Mesendoderm (in vitro differentiated cells): ENCODE measurements around the gene ROBO1.

Experiments
- DNase-seq: peaks from one replicate; pipeline ENCODE4 v3.0.0; 2013
- H2AK5ac ChIP-seq: 2 replicates; pipeline ENCODE4 v1.6.1; 2013; ENCODE audit warnings: low read length, inconsistent platforms
- H2BK120ac ChIP-seq: 2 replicates; pipeline ENCODE4 v1.6.1; 2013; ENCODE audit warnings: low read depth, mild to moderate bottlenecking, low read length, moderate library complexity, mixed read lengths
- H2BK15ac ChIP-seq: replicated peaks from 2 replicates; pipeline ENCODE4 v1.6.1; 2013; ENCODE audit warnings: low read depth, mild to moderate bottlenecking, moderate library complexity
- H2BK5ac ChIP-seq: 2 replicates; pipeline ENCODE4 v1.6.1; 2013; ENCODE audit warnings: low read length, inconsistent platforms
- H3K18ac ChIP-seq: 2 replicates; pipeline ENCODE4 v1.6.1; 2013; ENCODE audit warnings: mild to moderate bottlenecking, low read length, mixed read lengths
- H3K23ac ChIP-seq: one replicate; pipeline ENCODE4 v1.6.1; 2013; ENCODE audit warnings: low read length
- H3K27ac ChIP-seq: 2 replicates; pipeline ENCODE4 v1.5.1; 2013; ENCODE audit warnings: low read depth, mild to moderate bottlenecking, inconsistent platforms, low read length, moderate library complexity
- H3K27me3 ChIP-seq: 2 replicates; pipeline ENCODE4 v1.6.1; 2013; ENCODE audit warnings: low read length, control low read depth, mild to moderate bottlenecking, inconsistent platforms; ENCODE audit not compliant: insufficient read depth, poor library complexity
- H3K36me3 ChIP-seq: 2 replicates; pipeline ENCODE4 v1.6.1; 2013; ENCODE audit warnings: low read length, inconsistent platforms; ENCODE audit not compliant: control insufficient read depth, insufficient read depth
- H3K4ac ChIP-seq: one replicate; pipeline ENCODE4 v1.6.1; 2013; ENCODE audit warnings: low read depth, mild to moderate bottlenecking, low read length, moderate library complexity
- H3K4me1 ChIP-seq: 2 replicates; pipeline ENCODE4 v1.6.1; 2013; ENCODE audit warnings: low read depth, low read length, inconsistent platforms; ENCODE audit not compliant: control insufficient read depth
- H3K4me2 ChIP-seq: 2 replicates; pipeline ENCODE4 v1.6.1; 2013; ENCODE audit warnings: low read length
- H3K4me3 ChIP-seq: 2 replicates; pipeline ENCODE4 v1.5.1; 2013; ENCODE audit warnings: mild to moderate bottlenecking, low read length
- H3K56ac ChIP-seq: one replicate; pipeline ENCODE4 v1.6.1; 2013; ENCODE audit warnings: low read length
- H3K79me1 ChIP-seq: 2 replicates; pipeline ENCODE4 v1.6.1; 2013; ENCODE audit warnings: low read length, inconsistent platforms
- H3K79me2 ChIP-seq: 2 replicates; pipeline ENCODE4 v1.6.1; 2013; ENCODE audit warnings: mild to moderate bottlenecking, low read length; ENCODE audit not compliant: control insufficient read depth, insufficient read depth
- H3K9ac ChIP-seq: 2 replicates; pipeline ENCODE4 v1.6.1; 2013; ENCODE audit warnings: low read length, inconsistent platforms
- H4K5ac ChIP-seq: one replicate; pipeline ENCODE4 v1.6.1; 2013; ENCODE audit warnings: low read length
- H4K8ac ChIP-seq: one replicate; pipeline ENCODE4 v1.6.1; 2013; ENCODE audit warnings: low read depth, mild to moderate bottlenecking, control low read depth, low read length, moderate library complexity
- WGBS: extraction: QIAGEN DNeasy Blood & Tissue Kit; methylation state at CpG from one replicate; pipeline ENCODE4 v1.1.7; 2013; ENCODE audit warnings: low lambda C conversion rate, missing lambda C conversion rate; ENCODE audit not compliant: insufficient coverage; ENCODE audit errors: extremely low coverage; 5-methylcytosine and 5-hydroxymethylcytosine counted together

Gene ROBO1

GRCh38 chr3:78999139-78999538 is 768.7 kb downstream of the ROBO1 start:
- Histone ChIP-seq H3K79me1 (peaks cover 3% of the 10 kb centered on the region), H3K79me2 (peaks cover 12% of the 10 kb centered on the region), H2BK15ac (no peak overlapping the region), H2AK5ac (no peak overlapping the region), H3K4ac (no peak overlapping the region), H3K27ac (no peak overlapping the region), H3K56ac (no peak overlapping the region), H2BK120ac (no peak overlapping the region), H3K23ac (no peak overlapping the region), H2BK5ac (no peak overlapping the region), H4K8ac (no peak overlapping the region), H3K36me3 (no peaks in the 10 kb centered on the region), H3K18ac (no peak overlapping the region), H3K4me2 (no peak overlapping the region), H3K9ac (no peak overlapping the region), H4K5ac (no peak overlapping the region), H3K4me1 (peaks cover 6% of the 10 kb centered on the region), H3K27me3 (no peaks in the 10 kb centered on the region), H3K4me3 (no peak overlapping the region)
- DNase-seq, result no peak
- 100% methylated on average over 1 of the region's 2 CpGs for WGBS

- Histone ChIP-seq H2BK15ac (no peak overlapping the region), H3K9ac (no peak overlapping the region), H3K27ac (no peak overlapping the region), H3K36me3 (no peaks in the 10 kb centered on the region), H2BK5ac (no peak overlapping the region), H3K18ac (no peak overlapping the region), H2AK5ac (no peak overlapping the region), H4K5ac (no peak overlapping the region), H3K79me2 (peaks cover 13% of the 10 kb centered on the region), H3K23ac (no peak overlapping the region), H3K4ac (no peak overlapping the region), H3K4me3 (no peak overlapping the region), H3K79me1 (peaks cover 9% of the 10 kb centered on the region), H4K8ac (no peak overlapping the region), H3K27me3 (no peaks in the 10 kb centered on the region), H3K56ac (no peak overlapping the region), H3K4me1 (peaks cover 6% of the 10 kb centered on the region), H2BK120ac (no peak overlapping the region), H3K4me2 (no peak overlapping the region)
- no peak for DNase-seq
- no CpG with 5 or more reads among the region's 5 CpGs for WGBS
Measured at GRCh38 chr3:78995087-78995486, 772.7 kb downstream of the ROBO1 start.

DNA sequence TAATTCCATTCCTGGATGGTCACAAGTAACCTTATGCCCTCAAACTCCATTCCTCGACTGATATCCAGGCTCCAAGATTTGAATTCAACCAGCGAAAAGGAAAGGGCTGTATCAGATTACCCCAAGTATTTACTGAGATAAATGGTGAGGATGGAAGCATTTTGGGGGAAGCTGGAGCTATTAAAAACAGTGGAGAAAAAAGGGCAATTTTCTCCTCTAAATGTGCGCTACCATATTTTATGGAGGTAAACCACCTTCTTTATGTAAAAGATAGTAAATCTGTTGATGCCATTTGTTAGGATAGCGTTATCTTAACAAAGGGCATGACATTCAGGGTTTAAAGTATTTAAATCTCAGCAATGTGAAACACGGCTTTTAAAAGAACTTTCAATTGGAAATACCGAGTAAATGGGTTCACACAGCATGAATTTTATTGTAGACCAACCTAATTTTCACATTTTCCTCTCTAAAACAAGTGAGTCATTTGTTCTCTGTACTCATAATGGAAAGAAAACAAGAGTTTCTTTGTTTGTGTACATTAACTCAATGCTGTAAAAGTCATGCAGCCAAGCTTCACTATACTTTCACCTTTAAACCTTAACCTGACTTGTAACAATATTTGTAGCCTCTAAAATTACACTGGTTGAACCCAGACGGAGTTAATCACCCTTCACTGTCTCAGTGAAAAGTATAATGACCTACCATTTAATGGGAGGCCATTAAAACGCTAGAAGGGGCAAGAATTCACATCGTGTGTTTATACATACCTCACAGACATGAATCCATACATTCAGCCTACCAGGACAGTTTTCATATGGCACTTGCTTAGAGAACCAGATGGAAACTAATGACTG is 773.4 kb downstream of the ROBO1 start:
- H3K36me3 ChIP-seq, result no peaks in the 10 kb centered on the region
- no peak overlapping the region for H2BK15ac ChIP-seq
- no peak overlapping the region for H3K18ac ChIP-seq
- H2BK5ac ChIP-seq, result no peak overlapping the region
- H3K27ac ChIP-seq, result no peak overlapping the region
- WGBS, result no CpG with 5 or more reads among the region's 9 CpGs
- H2AK5ac ChIP-seq, result no peak overlapping the region
- no peak overlapping the region for H3K4me3 ChIP-seq
- H3K27me3 ChIP-seq, result no peaks in the 10 kb centered on the region
- H3K79me1 ChIP-seq, result peaks cover 7% of the 10 kb centered on the region
- H3K9ac ChIP-seq, result no peak overlapping the region
- no peak overlapping the region for H3K4me2 ChIP-seq
- DNase-seq, result peak; percentile 82
- H4K5ac ChIP-seq, result no peak overlapping the region
- no peak overlapping the region for H3K56ac ChIP-seq
- H4K8ac ChIP-seq, result no peak overlapping the region
- no peak overlapping the region for H2BK120ac ChIP-seq
- peaks cover 11% of the 10 kb centered on the region for H3K79me2 ChIP-seq
- H3K4me1 ChIP-seq, result peaks cover 6% of the 10 kb centered on the region
- no peak overlapping the region for H3K4ac ChIP-seq
- H3K23ac ChIP-seq, result no peak overlapping the region

DNA sequence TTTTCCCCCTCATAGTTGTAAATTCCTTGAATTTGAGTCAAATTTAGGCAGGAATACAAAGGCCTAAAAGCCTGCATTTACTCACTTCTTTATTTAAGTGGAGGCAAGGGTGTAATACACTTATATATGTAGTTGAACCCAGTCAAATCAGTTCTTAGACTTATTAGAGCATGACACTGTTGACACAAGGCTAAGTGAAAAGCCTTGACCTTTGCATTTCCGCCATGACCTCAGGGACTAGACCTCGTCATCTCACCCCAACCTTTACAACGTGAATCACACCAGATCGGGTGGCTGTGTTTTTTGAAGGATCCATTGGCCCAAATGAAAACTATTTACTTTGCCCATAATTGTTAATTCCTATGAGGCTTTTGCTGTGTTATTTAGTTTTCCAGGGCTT is 774.4 kb downstream of the ROBO1 start:
- H3K4me1 ChIP-seq, result peaks cover 6% of the 10 kb centered on the region
- no peak overlapping the region for H3K4ac ChIP-seq
- H3K23ac ChIP-seq, result no peak overlapping the region
- no peaks in the 10 kb centered on the region for H3K36me3 ChIP-seq
- H2BK5ac ChIP-seq, result no peak overlapping the region
- H2BK120ac ChIP-seq, result peak overlapping the region; percentile 28
- H3K79me1 ChIP-seq, result peaks cover 6% of the 10 kb centered on the region
- no peak overlapping the region for H2AK5ac ChIP-seq
- no peak for DNase-seq
- no peak overlapping the region for H3K9ac ChIP-seq
- H3K56ac ChIP-seq, result no peak overlapping the region
- H3K27ac ChIP-seq, result no peak overlapping the region
- H3K18ac ChIP-seq, result no peak overlapping the region
- no peak overlapping the region for H2BK15ac ChIP-seq
- no peak overlapping the region for H4K5ac ChIP-seq
- no peaks in the 10 kb centered on the region for H3K27me3 ChIP-seq
- H4K8ac ChIP-seq, result no peak overlapping the region
- H3K79me2 ChIP-seq, result peaks cover 9% of the 10 kb centered on the region
- H3K4me3 ChIP-seq, result no peak overlapping the region
- H3K4me2 ChIP-seq, result no peak overlapping the region
- no CpG with 5 or more reads among the region's 4 CpGs for WGBS

DNA sequence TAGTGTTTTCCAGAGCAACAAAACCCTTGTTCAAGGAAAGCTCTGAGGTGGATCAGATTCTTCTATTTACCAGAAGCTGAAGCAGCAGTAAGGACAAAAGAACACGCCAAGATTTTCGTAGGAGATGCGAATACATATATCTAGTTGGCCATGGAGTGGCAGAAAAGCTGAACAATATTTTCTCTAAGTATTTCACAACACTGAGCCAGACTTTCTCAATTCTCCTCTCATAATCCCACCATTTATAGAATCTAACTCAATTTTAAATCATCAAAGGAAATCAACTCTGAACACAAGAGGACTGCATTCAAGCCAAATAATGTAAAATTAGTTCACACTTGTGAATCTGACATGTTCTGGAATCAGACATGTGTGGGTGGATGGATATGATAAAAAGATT is 775.0 kb downstream of the ROBO1 start:
- H3K56ac ChIP-seq, result no peak overlapping the region
- no peak overlapping the region for H2BK5ac ChIP-seq
- peaks cover 6% of the 10 kb centered on the region for H3K79me1 ChIP-seq
- no peak overlapping the region for H3K4me3 ChIP-seq
- WGBS, result no CpG with 5 or more reads among the region's 3 CpGs
- no peak overlapping the region for H3K4me2 ChIP-seq
- H3K9ac ChIP-seq, result no peak overlapping the region
- H3K27me3 ChIP-seq, result no peaks in the 10 kb centered on the region
- H2BK15ac ChIP-seq, result no peak overlapping the region
- H2AK5ac ChIP-seq, result no peak overlapping the region
- H3K36me3 ChIP-seq, result no peaks in the 10 kb centered on the region
- peaks cover 9% of the 10 kb centered on the region for H3K79me2 ChIP-seq
- H4K5ac ChIP-seq, result no peak overlapping the region
- H3K18ac ChIP-seq, result no peak overlapping the region
- H2BK120ac ChIP-seq, result no peak overlapping the region
- no peak overlapping the region for H4K8ac ChIP-seq
- H3K23ac ChIP-seq, result no peak overlapping the region
- no peak overlapping the region for H3K27ac ChIP-seq
- H3K4me1 ChIP-seq, result peaks cover 6% of the 10 kb centered on the region
- no peak for DNase-seq
- no peak overlapping the region for H3K4ac ChIP-seq

DNA sequence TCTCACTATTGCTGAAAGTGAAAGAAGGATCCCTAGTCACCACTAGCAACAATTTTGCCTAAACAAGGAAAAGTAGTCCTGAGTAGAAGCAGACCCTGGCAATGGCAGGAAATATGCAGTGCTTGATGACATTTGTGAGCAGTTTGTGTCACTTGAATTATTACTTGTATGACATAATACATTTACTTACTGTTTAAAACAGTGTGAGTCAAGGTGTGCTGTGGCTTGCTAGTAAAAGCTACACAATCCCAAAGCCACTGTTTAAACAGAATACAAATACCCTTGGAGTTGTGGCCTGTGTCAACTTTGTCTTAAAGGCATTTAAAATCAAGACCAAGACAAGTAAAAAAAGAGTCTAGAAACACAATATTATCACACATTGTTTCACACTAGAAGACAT is 775.4 kb downstream of the ROBO1 start:
- Histone ChIP-seq H4K8ac (no peak overlapping the region), H3K4me3 (no peak overlapping the region), H3K79me1 (peaks cover 6% of the 10 kb centered on the region), H3K79me2 (peaks cover 7% of the 10 kb centered on the region), H3K18ac (no peak overlapping the region), H4K5ac (no peak overlapping the region), H3K9ac (no peak overlapping the region), H3K27me3 (no peaks in the 10 kb centered on the region), H3K27ac (no peak overlapping the region), H3K23ac (no peak overlapping the region), H3K56ac (no peak overlapping the region), H3K36me3 (no peaks in the 10 kb centered on the region), H2BK5ac (no peak overlapping the region), H2BK15ac (no peak overlapping the region), H3K4me1 (peaks cover 6% of the 10 kb centered on the region), H3K4ac (no peak overlapping the region), H2AK5ac (no peak overlapping the region), H3K4me2 (no peak overlapping the region), H2BK120ac (no peak overlapping the region)
- no peak for DNase-seq
